IMR-90 (cell line): ENCODE data around the gene VSIG10L2. TPM values are rescaled to one million over a fixed set of nuclear protein-coding genes. Genes with fewer than 3 reads are reported as not detected.

Experiments used
- ATAC-seq: fragments of 200-7000 bp; cut with Tn5 transposase; 2 replicates; pipeline ENCODE4 v1.9.1; 2020; ENCODE audit warnings: low read depth, mild to moderate bottlenecking, moderate library complexity
- BruUV-seq: library from RNA; stranded (reverse); fragments of 400-500 nt; replicated peaks from 2 replicates; lab custom pipeline; 2021; lab: Mats Ljungman, UMichigan
- CTCF ChIA-PET: fragments of 300-600 bp; formaldehyde crosslinking; extraction: SDS; loops from one replicate; lab custom pipeline; 2021; ENCODE audit warnings: antibody characterized with exemption; lab: Yijun Ruan, JAX
- POLR2A ChIA-PET: fragments of 300-600 bp; sonication (Branson Sonifier 250); formaldehyde crosslinking; loops from one replicate; lab custom pipeline; 2022; ENCODE audit warnings: antibody characterized with exemption; ENCODE audit not compliant: unreplicated experiment; lab: Charles Lee
- DNase-seq: peaks from one replicate; pipeline ENCODE4 v3.0.0; 2013
- H2AFZ ChIP-seq: replicated peaks from 2 replicates; pipeline ENCODE3; 2013; ENCODE audit warnings: low read length, mild to moderate bottlenecking; ENCODE audit not compliant: poor library complexity
- H2AK5ac ChIP-seq: 2 replicates; pipeline ENCODE4 v1.6.1; 2013; ENCODE audit warnings: low read depth, low read length, inconsistent platforms
- H2AK9ac ChIP-seq: replicated peaks from 2 replicates; pipeline ENCODE3; 2013; ENCODE audit warnings: mild to moderate bottlenecking, low read depth, low read length, moderate library complexity; ENCODE audit not compliant: poor library complexity
- H2BK120ac ChIP-seq: 2 replicates; pipeline ENCODE4 v1.6.1; 2013; ENCODE audit warnings: low read depth, low read length, inconsistent platforms
- H2BK15ac ChIP-seq: 3 replicates; pipeline ENCODE4 v1.6.1; 2013; ENCODE audit warnings: low read depth, low read length, inconsistent platforms
- H2BK20ac ChIP-seq: 2 replicates; pipeline ENCODE4 v1.6.1; 2013; ENCODE audit warnings: low read depth, mild to moderate bottlenecking, inconsistent platforms, low read length, moderate library complexity
- H2BK5ac ChIP-seq: 2 replicates; pipeline ENCODE4 v1.6.1; 2013; ENCODE audit warnings: mild to moderate bottlenecking, low read depth, low read length, inconsistent platforms; ENCODE audit not compliant: poor library complexity, severe bottlenecking
- H3K14ac ChIP-seq: replicated peaks from 2 replicates; pipeline ENCODE4 v1.6.1; 2013; ENCODE audit warnings: low read depth, low read length, inconsistent platforms
- H3K18ac ChIP-seq: 2 replicates; pipeline ENCODE4 v1.6.1; 2013; ENCODE audit warnings: low read depth, low read length, control low read depth
- H3K23ac ChIP-seq: 2 replicates; pipeline ENCODE4 v1.6.1; 2013; ENCODE audit warnings: low read depth, low read length, inconsistent platforms
- H3K27ac ChIP-seq: 2 replicates; pipeline ENCODE4 v1.5.1; 2013; ENCODE audit warnings: mild to moderate bottlenecking, control low read depth, low read length; ENCODE audit not compliant: insufficient read depth
- H3K27me3 ChIP-seq: 2 replicates; pipeline ENCODE4 v1.6.1; 2013; ENCODE audit warnings: low read length; ENCODE audit not compliant: control insufficient read depth, insufficient read depth
- H3K36me3 ChIP-seq: 2 replicates; pipeline ENCODE4 v1.6.1; 2013; ENCODE audit warnings: low read length, mixed read lengths; ENCODE audit not compliant: control insufficient read depth, insufficient read depth
- H3K4ac ChIP-seq: 2 replicates; pipeline ENCODE4 v1.6.1; 2013; ENCODE audit warnings: low read depth, low read length, inconsistent platforms
- H3K4me1 ChIP-seq: 2 replicates; pipeline ENCODE4 v1.6.1; 2013; ENCODE audit warnings: low read length, mixed read lengths; ENCODE audit not compliant: control insufficient read depth, insufficient read depth
- H3K4me2 ChIP-seq: 2 replicates; pipeline ENCODE4 v1.6.1; 2013; ENCODE audit warnings: low read depth, mild to moderate bottlenecking, control low read depth, low read length, moderate library complexity
- H3K4me3 ChIP-seq: 2 replicates; pipeline ENCODE4 v1.5.1; 2013; ENCODE audit warnings: low read depth, mild to moderate bottlenecking, control low read depth, low read length, moderate library complexity; ENCODE audit not compliant: insufficient read depth
- H3K56ac ChIP-seq: 2 replicates; pipeline ENCODE4 v1.6.1; 2013; ENCODE audit warnings: low read length, inconsistent platforms; ENCODE audit not compliant: insufficient read depth; ENCODE audit errors: extremely low read depth
- H3K79me1 ChIP-seq, 2 experiments: 2 replicates each; pipeline ENCODE4 v1.6.1; 2013; ENCODE audit warnings: low read length in 2 of 2, inconsistent platforms in 1 of 2, low read depth in 1 of 2
- H3K9ac ChIP-seq: 2 replicates; pipeline ENCODE4 v1.6.1; 2013; ENCODE audit warnings: low read depth, low read length, control low read depth
- H3K9me1 ChIP-seq: 2 replicates; pipeline ENCODE4 v1.6.1; 2013; ENCODE audit warnings: low read length, inconsistent platforms; ENCODE audit not compliant: insufficient read depth
- H3K9me3 ChIP-seq: 2 replicates; pipeline ENCODE4 v1.6.1; 2013; ENCODE audit warnings: low read length; ENCODE audit not compliant: control insufficient read depth, insufficient read depth
- H4K20me1 ChIP-seq: 2 replicates; pipeline ENCODE4 v1.6.1; 2013; ENCODE audit warnings: low read length, inconsistent platforms; ENCODE audit not compliant: insufficient read depth
- H4K5ac ChIP-seq: 2 replicates; pipeline ENCODE4 v1.6.1; 2013; ENCODE audit warnings: mild to moderate bottlenecking, low read depth, low read length, control low read depth
- H4K8ac ChIP-seq, 2 experiments: 2 replicates each; pipeline ENCODE4 v1.6.1; 2013; ENCODE audit warnings: low read depth in 2 of 2, low read length in 2 of 2, control low read depth in 1 of 2, inconsistent platforms in 1 of 2
- H4K91ac ChIP-seq: 2 replicates; pipeline ENCODE4 v1.6.1; 2013; ENCODE audit warnings: low read depth, low read length, inconsistent platforms; ENCODE audit not compliant: insufficient read depth
- CEBPB ChIP-seq: IDR thresholded peaks from 2 replicates; pipeline ENCODE4 v1.6.1; 2012; ENCODE audit warnings: low read depth, low read length, improper control_type of control experiment
- MAZ ChIP-seq: IDR thresholded peaks from 2 replicates; pipeline ENCODE4 v1.6.1; 2012; ENCODE audit warnings: low read depth, mild to moderate bottlenecking, low read length, improper control_type of control experiment, moderate library complexity, borderline replicate concordance
- POLR2A ChIP-seq: IDR thresholded peaks from 2 replicates; pipeline ENCODE4 v1.6.1; 2012; ENCODE audit warnings: mild to moderate bottlenecking, low read depth, low read length
- WGBS, 2 experiments: methylation state at CpG; one replicate each; pipeline versions ENCODE4 v1.1.5 to v1.1.7; 2013; ENCODE audit warnings: missing lambda C conversion rate in 2 of 2; ENCODE audit not compliant: insufficient read length in 1 of 2; ENCODE audit errors: extremely low coverage in 2 of 2; 5-methylcytosine and 5-hydroxymethylcytosine counted together
- dilution Hi-C: fragments of 300-500 bp; cut with HindIII; formaldehyde crosslinking; loops from one replicate; pipeline ENCODE4 v1.14.3; 2018; ENCODE audit warnings: low sequenced_read_pairs; ENCODE audit not compliant: unreplicated experiment
- in situ Hi-C: fragments of 300-500 bp; cut with MboI; formaldehyde crosslinking; loops from 3 replicates; pipeline ENCODE4 v1.14.3; 2019; ENCODE audit warnings: low sequenced_read_pairs, inconsistent platforms, mixed read lengths
- intact Hi-C: fragments of 100-400 bp; cut with micrococcal nuclease; formaldehyde crosslinking; loops from 2 replicates; pipeline ENCODE4 v1.10.0; 2022
- polyA plus RNA-seq, 3 experiments: library from polyadenylated mRNA; depleted of rRNA; stranded (reverse); fragments of >200 nt; gene quantifications; 2 replicates each; pipeline ENCODE4 v1.2.3, GENCODE V29; 2012; ENCODE audit warnings: low replicate concordance in 1 of 3
- total RNA-seq: library from RNA; depleted of rRNA; stranded (reverse); fragments of >200 nt; gene quantifications from 2 replicates; pipeline ENCODE4 v1.2.3, GENCODE V29; 2012

VSIG10L2 gene
- total and polyA plus RNA-seq, 2 of the 4 experiments (the other 2 are of a cell fraction): under 0.01 TPM; not detected in 1

DNA sequence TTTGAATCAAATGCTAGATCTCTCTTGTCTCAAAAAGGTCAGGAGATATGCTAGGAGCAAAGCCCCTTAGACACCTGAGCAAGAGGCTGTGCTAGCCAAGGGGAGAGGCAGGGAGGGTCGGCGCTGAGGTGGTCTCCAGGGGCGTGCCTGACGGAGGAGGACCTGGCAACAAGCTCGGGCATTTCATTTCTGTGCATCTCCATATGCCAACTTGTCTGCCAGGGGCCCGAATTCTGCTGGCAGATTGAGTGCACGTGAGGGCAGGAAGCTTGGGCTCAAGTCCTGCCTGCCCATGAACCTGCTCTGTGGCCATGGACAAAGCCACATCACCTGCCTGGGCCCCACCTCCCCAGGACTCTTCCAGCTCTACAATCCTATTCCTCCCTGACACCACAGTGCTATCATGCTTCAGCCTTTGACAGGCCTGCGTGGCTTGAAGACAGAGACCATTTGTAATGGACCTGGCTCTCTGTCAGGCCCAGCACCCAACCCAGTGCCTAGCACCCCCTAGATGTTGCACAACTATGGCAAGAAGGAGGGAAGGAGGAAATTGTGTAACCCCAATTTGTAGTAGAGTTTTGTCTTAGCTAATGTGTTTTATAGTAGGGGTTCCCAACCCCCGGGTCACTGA, 16.3 kb upstream of the VSIG10L2 start:
- H2AFZ ChIP-seq: no peak overlapping the region
- no peak overlapping the region for H3K18ac ChIP-seq
- H2BK20ac ChIP-seq: no peak overlapping the region
- no peaks in the 10 kb centered on the region for H3K4me1 ChIP-seq
- H3K9me3 ChIP-seq: no peaks in the 10 kb centered on the region
- H3K36me3 ChIP-seq: no peaks in the 10 kb centered on the region
- H2AK9ac ChIP-seq: peak overlapping the region; percentile 16
- no peak for TF ChIP-seq MAZ
- TF ChIP-seq POLR2A: no peak
- peak; percentile 32 for TF ChIP-seq CEBPB
- ChIA-PET CTCF (no interaction called here), POLR2A (no interaction called here)
- BruUV-seq: no TSS peak
- H4K8ac ChIP-seq: no peak overlapping the region
- dilution Hi-C loops: no loop called here
- no peak overlapping the region for H3K4ac ChIP-seq
- no peak overlapping the region for H3K4me3 ChIP-seq
- intact Hi-C loops: no loop called here
- H3K4me2 ChIP-seq: no peak overlapping the region
- no peak overlapping the region for H3K23ac ChIP-seq
- ATAC-seq (no peak), DNase-seq (no peak)
- no peak overlapping the region for H2AK5ac ChIP-seq
- H3K79me1 ChIP-seq: no peaks in the 10 kb centered on the region
- H2BK120ac ChIP-seq: no peak overlapping the region
- H3K27ac ChIP-seq: no peak overlapping the region
- no peak overlapping the region for H3K9ac ChIP-seq
- peaks cover 48% of the 10 kb centered on the region for H3K27me3 ChIP-seq
- no peaks in the 10 kb centered on the region for H4K20me1 ChIP-seq
- no peak overlapping the region for H2BK5ac ChIP-seq
- no peak overlapping the region for H4K5ac ChIP-seq
- H3K56ac ChIP-seq: no peak overlapping the region
- H2BK15ac ChIP-seq: no peak overlapping the region
- no peak overlapping the region for H4K91ac ChIP-seq
- H3K9me1 ChIP-seq: no peaks in the 10 kb centered on the region
- H3K14ac ChIP-seq: no peak overlapping the region
- in situ Hi-C loops: loop anchor here (5.0 kb wide), 1 partner anchor 263 kb away; no protein-coding TSS in a partner anchor
- WGBS, 2 experiments: 56% methylated on average over 3 of the region's 9 CpGs; no CpG with 5 or more reads in 1 of the 2 experiments
